ENCODE results near the gene TP53I11.

The TP53I11 gene

GRCh38 chr11:44903518-44903917 lies 47.2 kb downstream of the TP53I11 start:
- TF ChIP-seq POLR2A (IDR thresholded peaks at IDR 0.05; ENCODE audit: low read depth, low read length) = no peak
- no peak for TF ChIP-seq TAF1 (IDR thresholded peaks at IDR 0.05; ENCODE audit: borderline replicate concordance, low read depth, low read length)
- no peak for TF ChIP-seq POLR2AphosphoS5 (IDR thresholded peaks at IDR 0.05; ENCODE audit: low read depth, low read length)
- no peak for FAIRE-seq
- DNase-seq (ENCODE audit: insufficient read length) = no peak

DNA sequence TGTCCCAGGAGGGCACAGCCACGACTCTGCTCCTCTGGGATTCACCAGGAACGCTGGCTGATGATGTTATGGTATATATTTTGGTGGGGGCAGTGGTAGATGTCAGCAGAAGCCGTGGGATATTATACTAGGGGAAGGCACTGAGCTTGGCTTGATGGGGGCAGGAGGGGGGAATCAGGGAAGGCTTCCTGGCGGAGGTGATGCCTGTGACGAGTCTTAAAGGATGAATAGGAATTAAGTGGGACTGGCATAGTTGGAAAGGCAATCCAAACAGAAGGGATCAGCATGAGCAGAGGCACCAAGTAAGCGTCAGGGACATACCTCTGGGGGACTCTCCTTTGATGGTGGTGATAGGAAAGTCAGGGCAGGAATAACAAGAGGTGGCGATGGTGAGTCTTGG lies 47.6 kb downstream of the TP53I11 start:
- no peak for DNase-seq (ENCODE audit: insufficient read length)
- FAIRE-seq = no peak
- TF ChIP-seq POLR2AphosphoS5 (IDR thresholded peaks at IDR 0.05; ENCODE audit: low read depth, low read length) = no peak
- no peak for TF ChIP-seq POLR2A (IDR thresholded peaks at IDR 0.05; ENCODE audit: low read depth, low read length)
- no peak for TF ChIP-seq TAF1 (IDR thresholded peaks at IDR 0.05; ENCODE audit: borderline replicate concordance, low read depth, low read length)

DNA sequence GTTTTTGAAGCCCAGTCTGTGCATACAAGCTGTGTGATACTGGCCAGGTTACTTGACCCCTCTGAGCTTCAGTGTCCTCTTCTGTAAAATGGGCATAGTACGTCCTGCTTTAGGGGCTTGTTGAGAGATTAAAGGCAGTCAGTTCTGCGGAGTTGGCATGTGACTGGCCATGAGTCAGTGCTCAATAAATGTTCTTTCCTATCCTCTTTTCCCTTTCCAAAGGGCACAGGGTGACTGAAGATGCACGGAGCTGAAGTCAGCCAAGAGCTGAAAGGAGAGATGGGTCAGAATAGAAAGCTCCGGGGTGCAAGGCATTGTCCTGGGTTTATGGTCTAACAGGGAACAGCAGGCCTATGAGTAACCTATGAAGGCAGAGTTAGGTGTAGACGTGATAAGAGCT lies 48.9 kb downstream of the TP53I11 start:
- TF ChIP-seq POLR2A (IDR thresholded peaks at IDR 0.05; ENCODE audit: low read depth, low read length) (no peak), TAF1 (IDR thresholded peaks at IDR 0.05; ENCODE audit: borderline replicate concordance, low read depth, low read length) (no peak), POLR2AphosphoS5 (IDR thresholded peaks at IDR 0.05; ENCODE audit: low read depth, low read length) (no peak)
- no peak for DNase-seq (ENCODE audit: insufficient read length)
- no peak for FAIRE-seq

GRCh38 chr11:44901120-44901633 lies 49.5 kb downstream of the TP53I11 start:
- TF ChIP-seq POLR2A (IDR thresholded peaks at IDR 0.05; ENCODE audit: low read depth, low read length) (no peak), TAF1 (IDR thresholded peaks at IDR 0.05; ENCODE audit: borderline replicate concordance, low read depth, low read length) (no peak), POLR2AphosphoS5 (IDR thresholded peaks at IDR 0.05; ENCODE audit: low read depth, low read length) (no peak)
- FAIRE-seq (no peak), DNase-seq (ENCODE audit: insufficient read length) (no peak)

- no peak for FAIRE-seq
- DNase-seq (ENCODE audit: insufficient read length) = no peak
- TF ChIP-seq POLR2AphosphoS5 (IDR thresholded peaks at IDR 0.05; ENCODE audit: low read depth, low read length) (no peak), TAF1 (IDR thresholded peaks at IDR 0.05; ENCODE audit: borderline replicate concordance, low read depth, low read length) (no peak)
Measured at GRCh38 chr11:44899959-44900358, 50.7 kb downstream of the TP53I11 start.

GRCh38 chr11:44893846-44894617 lies 56.7 kb downstream of the TP53I11 start:
- FAIRE-seq (peak; percentile 92), DNase-seq (ENCODE audit: insufficient read length) (peak; percentile 75)
- TF ChIP-seq POLR2AphosphoS5 (IDR thresholded peaks at IDR 0.05; ENCODE audit: low read depth, low read length) (no peak), TAF1 (IDR thresholded peaks at IDR 0.05; ENCODE audit: borderline replicate concordance, low read depth, low read length) (no peak), POLR2A (IDR thresholded peaks at IDR 0.05; ENCODE audit: low read depth, low read length) (no peak)

DNA sequence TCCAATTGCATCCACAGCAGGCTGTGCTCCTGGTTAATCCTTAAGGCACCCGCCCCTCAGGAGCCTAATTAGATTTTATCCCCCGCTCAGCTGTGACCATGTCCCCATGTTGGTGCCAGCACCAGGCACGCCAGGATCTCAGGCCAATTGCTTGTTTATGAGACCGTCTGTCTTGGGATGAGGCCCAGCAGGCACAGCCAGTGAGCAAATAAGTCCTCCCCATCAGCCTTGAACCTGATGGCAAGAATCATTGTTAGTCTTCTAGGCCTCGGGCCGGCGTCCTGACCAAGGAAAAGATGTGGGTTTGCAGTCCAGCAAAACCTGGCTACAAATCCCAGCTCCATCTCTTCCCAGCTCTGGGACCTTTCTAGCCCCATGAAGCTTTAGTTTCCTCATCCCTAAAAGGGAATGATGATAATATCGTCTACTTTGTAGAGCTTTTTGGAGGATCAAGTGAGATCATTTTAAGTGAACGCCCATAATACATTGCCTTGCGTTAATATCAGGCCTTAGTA lies 57.3 kb downstream of the TP53I11 start:
- no peak for DNase-seq (ENCODE audit: insufficient read length)
- no peak for FAIRE-seq
- TF ChIP-seq POLR2AphosphoS5 (IDR thresholded peaks at IDR 0.05; ENCODE audit: low read depth, low read length) (no peak), TAF1 (IDR thresholded peaks at IDR 0.05; ENCODE audit: borderline replicate concordance, low read depth, low read length) (no peak), POLR2A (IDR thresholded peaks at IDR 0.05; ENCODE audit: low read depth, low read length) (no peak)

DNA sequence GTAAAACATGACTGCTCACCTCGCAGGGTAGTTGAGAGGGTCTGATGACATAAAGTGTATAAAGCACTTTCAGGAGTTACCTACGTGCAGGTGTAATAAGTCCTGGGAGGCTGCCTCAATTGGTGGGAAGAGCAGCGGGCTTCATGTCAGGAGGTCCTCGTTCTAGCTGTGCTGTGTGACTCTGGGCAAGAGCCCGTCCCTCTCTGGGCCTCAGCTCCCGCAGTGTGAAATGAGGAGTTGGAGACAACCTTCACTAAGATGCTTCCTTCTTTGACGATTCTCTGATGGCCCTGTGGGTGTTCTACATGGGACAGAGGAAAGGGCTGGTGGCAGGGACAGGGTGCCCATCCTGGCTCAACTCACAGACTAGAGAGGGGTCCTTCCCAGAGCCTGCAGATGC lies 57.8 kb downstream of the TP53I11 start:
- DNase-seq (ENCODE audit: insufficient read length) = no peak
- no peak for FAIRE-seq
- no peak for TF ChIP-seq TAF1 (IDR thresholded peaks at IDR 0.05; ENCODE audit: borderline replicate concordance, low read depth, low read length)
- no peak for TF ChIP-seq POLR2A (IDR thresholded peaks at IDR 0.05; ENCODE audit: low read depth, low read length)
- TF ChIP-seq POLR2AphosphoS5 (IDR thresholded peaks at IDR 0.05; ENCODE audit: low read depth, low read length) = no peak

- DNase-seq (ENCODE audit: insufficient read length) = no peak
- TF ChIP-seq TAF1 (IDR thresholded peaks at IDR 0.05; ENCODE audit: borderline replicate concordance, low read depth, low read length) (no peak), POLR2A (IDR thresholded peaks at IDR 0.05; ENCODE audit: low read depth, low read length) (no peak), POLR2AphosphoS5 (IDR thresholded peaks at IDR 0.05; ENCODE audit: low read depth, low read length) (no peak)
- no peak for FAIRE-seq
Measured at GRCh38 chr11:44889266-44889665, 61.4 kb downstream of the TP53I11 start.

DNA sequence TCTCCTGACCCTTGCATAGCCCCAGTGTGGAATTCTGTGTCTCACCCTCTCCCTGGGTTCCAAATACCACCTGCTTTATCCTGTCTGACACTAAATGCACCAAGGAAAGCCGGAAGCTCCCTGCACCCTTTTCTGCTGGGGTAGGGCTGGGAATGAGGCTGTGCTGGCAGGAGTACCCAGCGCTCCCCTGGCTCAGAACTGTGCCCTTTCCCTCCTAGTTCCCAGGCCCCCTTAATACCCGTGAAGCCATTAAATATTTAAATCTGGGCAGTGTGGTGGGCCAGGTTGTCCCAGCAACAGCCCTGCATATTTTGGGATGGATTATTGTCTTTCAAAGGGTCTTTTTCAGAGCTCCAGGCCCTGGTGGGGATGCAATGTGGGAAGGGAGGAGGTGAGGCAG lies 63.0 kb downstream of the TP53I11 start:
- DNase-seq (ENCODE audit: insufficient read length) = no peak
- no peak for FAIRE-seq
- TF ChIP-seq TAF1 (IDR thresholded peaks at IDR 0.05; ENCODE audit: borderline replicate concordance, low read depth, low read length) (no peak), POLR2A (IDR thresholded peaks at IDR 0.05; ENCODE audit: low read depth, low read length) (no peak), POLR2AphosphoS5 (IDR thresholded peaks at IDR 0.05; ENCODE audit: low read depth, low read length) (no peak)

DNA sequence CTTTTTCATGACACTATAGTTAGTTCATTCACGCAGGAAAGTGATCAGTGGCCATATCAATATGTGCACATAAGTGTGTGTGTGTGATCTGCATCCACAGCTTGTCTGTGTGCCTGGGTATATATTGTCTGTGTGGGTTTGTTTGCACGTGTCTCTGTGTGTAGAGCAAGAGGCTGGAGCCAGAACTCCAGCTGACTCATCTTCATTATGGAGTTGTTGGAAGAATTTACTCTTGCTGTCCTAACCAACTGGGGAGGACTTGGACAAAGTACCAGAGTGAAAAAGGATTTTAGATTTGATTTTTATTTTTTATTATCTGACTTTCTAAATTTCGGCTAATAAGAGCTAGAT lies 63.9 kb downstream of the TP53I11 start:
- TF ChIP-seq TAF1 (IDR thresholded peaks at IDR 0.05; ENCODE audit: borderline replicate concordance, low read depth, low read length) (no peak), POLR2AphosphoS5 (IDR thresholded peaks at IDR 0.05; ENCODE audit: low read depth, low read length) (no peak)
- DNase-seq (ENCODE audit: insufficient read length) = no peak
- peak; percentile 82 for FAIRE-seq
